Endothelial cell of umbilical vein (primary cell): Measurements from ENCODE around the gene ABI3. TPM values are rescaled to one million over a fixed set of nuclear protein-coding genes. Genes with fewer than 3 reads are reported as not detected.
A peak's percentile ranks its signal among the peaks of the same experiment; 100 is the strongest.

ENCODE experiments used
- BruUV-seq: library from RNA; stranded (reverse); fragments of 400-500 nt; replicated peaks from 2 replicates; lab custom pipeline; 2021; lab: Mats Ljungman, UMichigan
- CTCF ChIA-PET: fragments of 300-600, 350-600 bp; sonication (Branson Sonifier 250); formaldehyde crosslinking; loops from one replicate; lab custom pipeline; 2021; ENCODE audit warnings: antibody characterized with exemption, inconsistent platforms; lab: Charles Lee
- POLR2A ChIA-PET: fragments of 300-600, 350-600 bp; sonication (Branson Sonifier 250); formaldehyde crosslinking; loops from one replicate; lab custom pipeline; 2021; ENCODE audit warnings: antibody characterized with exemption, inconsistent platforms; lab: Charles Lee
- DNase-seq: peaks from one replicate; pipeline ENCODE4 v3.0.0-alpha.2; 2011; ENCODE audit warnings: low read depth, low spot score
- FAIRE-seq: peaks from 2 replicates; lab custom pipeline; 2011; peaks lifted over from hg19 to GRCh38; lab: Jason Lieb, UNC
- H2AFZ ChIP-seq: 2 replicates; pipeline ENCODE4 v1.6.0; 2012; ENCODE audit warnings: low read depth, low read length, control low read depth, inconsistent platforms
- H3K27ac ChIP-seq: 2 replicates; pipeline ENCODE4 v1.5.1; 2011; ENCODE audit warnings: low read depth, mild to moderate bottlenecking, control low read depth, low read length, moderate library complexity; ENCODE audit not compliant: insufficient read depth
- H3K27me3 ChIP-seq, 2 experiments: 2 replicates each; pipeline versions ENCODE4 v1.6.0 to v1.6.1; 2011; ENCODE audit warnings: low read length in 2 of 2, mixed read lengths in 1 of 2; ENCODE audit not compliant: control insufficient read depth in 2 of 2, insufficient read depth in 2 of 2
- H3K36me3 ChIP-seq, 2 experiments: 2 replicates in 1 of 2; 3 replicates in 1 of 2; pipeline ENCODE4 v1.5.1; 2011; ENCODE audit warnings: low read length in 2 of 2, mild to moderate bottlenecking in 1 of 2, moderate library complexity in 1 of 2; ENCODE audit not compliant: control insufficient read depth in 2 of 2, insufficient read depth in 2 of 2; ENCODE audit errors: extremely low read depth in 1 of 2
- H3K4me1 ChIP-seq: 3 replicates; pipeline ENCODE4 v1.5.1; 2011; ENCODE audit warnings: mild to moderate bottlenecking, low read length; ENCODE audit not compliant: control insufficient read depth, insufficient read depth; ENCODE audit errors: extremely low read depth
- H3K4me2 ChIP-seq: 2 replicates; pipeline ENCODE4 v1.6.1; 2011; ENCODE audit warnings: low read length, control low read depth, mixed read lengths; ENCODE audit not compliant: insufficient read depth
- H3K4me3 ChIP-seq, 3 experiments: fragments of 200-600 bp in 1 of 3; sonication (generic), shearing (Covaris generic) in 1 of 3; replicated peaks in 1 of 3; 2 replicates each; pipeline ENCODE4 v1.5.1; 2011 to 2016; ENCODE audit warnings: control low read depth in 3 of 3, low read length in 3 of 3, mild to moderate bottlenecking in 2 of 3, inconsistent platforms in 1 of 3, low read depth in 1 of 3, moderate library complexity in 1 of 3; ENCODE audit not compliant: insufficient read depth in 1 of 3
- H3K79me2 ChIP-seq: 2 replicates; pipeline ENCODE4 v1.6.0; 2012; ENCODE audit warnings: low read length, inconsistent platforms; ENCODE audit not compliant: control insufficient read depth, insufficient read depth
- H3K9ac ChIP-seq: replicated peaks from 2 replicates; pipeline ENCODE3; 2011; ENCODE audit warnings: low read length, control low read depth; ENCODE audit not compliant: insufficient read depth; ENCODE audit errors: extremely low read depth
- H3K9me1 ChIP-seq: replicated peaks from 3 replicates; pipeline ENCODE4 v1.6.0; 2011; ENCODE audit warnings: mild to moderate bottlenecking, low read length; ENCODE audit not compliant: control insufficient read depth, insufficient read depth; ENCODE audit errors: extremely low read depth
- H3K9me3 ChIP-seq: replicated peaks from 2 replicates; pipeline ENCODE4 v1.5.1; 2012; ENCODE audit warnings: low read length, inconsistent platforms; ENCODE audit not compliant: control insufficient read depth, insufficient read depth
- H4K20me1 ChIP-seq: replicated peaks from 2 replicates; pipeline ENCODE3; 2011; ENCODE audit warnings: mild to moderate bottlenecking, low read length; ENCODE audit not compliant: control insufficient read depth, insufficient read depth; ENCODE audit errors: extremely low read depth
- EZH2 ChIP-seq: IDR thresholded peaks from 2 replicates; pipeline ENCODE4 v1.6.1; 2012; ENCODE audit warnings: borderline replicate concordance, low read depth, mild to moderate bottlenecking, moderate library complexity, low read length, inconsistent platforms; ENCODE audit not compliant: severe bottlenecking
- FOS ChIP-seq: IDR thresholded peaks from 2 replicates; pipeline ENCODE4 v1.6.1; 2011; ENCODE audit warnings: mild to moderate bottlenecking, low read length, moderate library complexity, borderline replicate concordance; ENCODE audit not compliant: insufficient read depth
- GATA2 ChIP-seq: IDR thresholded peaks from 2 replicates; pipeline ENCODE4 v1.7.0; 2011; ENCODE audit warnings: low read depth, mild to moderate bottlenecking, moderate library complexity, mixed read lengths, low read length; ENCODE audit not compliant: insufficient read length, insufficient read depth
- JUN ChIP-seq: IDR thresholded peaks from 2 replicates; pipeline ENCODE4 v1.6.1; 2011; ENCODE audit warnings: borderline replicate concordance, low read depth; ENCODE audit not compliant: insufficient read length, insufficient read depth
- MYC ChIP-seq: IDR thresholded peaks from one replicate; pipeline ENCODE4 v1.6.1; 2011; ENCODE audit warnings: mild to moderate bottlenecking, low read depth, low read length
- POLR2A ChIP-seq: IDR thresholded peaks from 2 replicates; pipeline ENCODE4 v1.6.1; 2012; ENCODE audit warnings: low read depth, mild to moderate bottlenecking, control low read depth, low read length
- POLR2AphosphoS5 ChIP-seq: IDR thresholded peaks from 2 replicates; pipeline ENCODE4 v1.6.1; 2012; ENCODE audit warnings: low read depth, mild to moderate bottlenecking, control low read depth, low read length, moderate library complexity; ENCODE audit not compliant: insufficient read depth
- dilution Hi-C: fragments of 300-500 bp; cut with MboI; formaldehyde crosslinking; loops from one replicate; pipeline ENCODE4 v1.15.0; 2019; ENCODE audit warnings: low sequenced_read_pairs; ENCODE audit not compliant: extremely low pct_ligation_motif_present
- intact Hi-C: fragments of 100-400 bp; cut with micrococcal nuclease; formaldehyde crosslinking; loops from one replicate; pipeline ENCODE4 v1.10.0; 2022
- polyA plus RNA-seq, 4 experiments: library from polyadenylated mRNA; depleted of rRNA in 3 of 4; stranded (reverse) in 3 of 4; unstranded in 1 of 4; fragments of >200 nt; gene quantifications; 2 replicates each; pipeline versions ENCODE4 v1.2.1 to v1.2.3, GENCODE V29; 2011 to 2012; ENCODE audit warnings: missing spikeins in 1 of 4
- total RNA-seq: library from RNA; stranded (reverse); gene quantifications from 2 replicates; pipeline ENCODE4 v1.2.3, GENCODE V29; 2021
- TF ChIP-seq, protein P1 (sequence below), 2 donors: IDR thresholded peaks; 1 replicate in 1 of 2; 2 replicates in 1 of 2; pipeline ENCODE4 v1.5.1; 2011; ENCODE audit warnings: low read length in 2 of 2, mild to moderate bottlenecking in 2 of 2, moderate library complexity in 2 of 2, control low read depth in 1 of 2, inconsistent platforms in 1 of 2, low read depth in 1 of 2; ENCODE audit not compliant: insufficient read depth in 1 of 2; ENCODE audit errors: extremely low read depth in 1 of 2
- TF ChIP-seq, protein P2 (sequence below): IDR thresholded peaks from 2 replicates; pipeline ENCODE4 v1.6.1; 2011; ENCODE audit not compliant: insufficient read depth, insufficient read length

Gene ABI3
- total and polyA plus RNA-seq, 2 donors (not counting 3 experiments of a cell fraction or from before 2014, with no cell fraction given) = 35.2 to 35.5 TPM

DNA sequence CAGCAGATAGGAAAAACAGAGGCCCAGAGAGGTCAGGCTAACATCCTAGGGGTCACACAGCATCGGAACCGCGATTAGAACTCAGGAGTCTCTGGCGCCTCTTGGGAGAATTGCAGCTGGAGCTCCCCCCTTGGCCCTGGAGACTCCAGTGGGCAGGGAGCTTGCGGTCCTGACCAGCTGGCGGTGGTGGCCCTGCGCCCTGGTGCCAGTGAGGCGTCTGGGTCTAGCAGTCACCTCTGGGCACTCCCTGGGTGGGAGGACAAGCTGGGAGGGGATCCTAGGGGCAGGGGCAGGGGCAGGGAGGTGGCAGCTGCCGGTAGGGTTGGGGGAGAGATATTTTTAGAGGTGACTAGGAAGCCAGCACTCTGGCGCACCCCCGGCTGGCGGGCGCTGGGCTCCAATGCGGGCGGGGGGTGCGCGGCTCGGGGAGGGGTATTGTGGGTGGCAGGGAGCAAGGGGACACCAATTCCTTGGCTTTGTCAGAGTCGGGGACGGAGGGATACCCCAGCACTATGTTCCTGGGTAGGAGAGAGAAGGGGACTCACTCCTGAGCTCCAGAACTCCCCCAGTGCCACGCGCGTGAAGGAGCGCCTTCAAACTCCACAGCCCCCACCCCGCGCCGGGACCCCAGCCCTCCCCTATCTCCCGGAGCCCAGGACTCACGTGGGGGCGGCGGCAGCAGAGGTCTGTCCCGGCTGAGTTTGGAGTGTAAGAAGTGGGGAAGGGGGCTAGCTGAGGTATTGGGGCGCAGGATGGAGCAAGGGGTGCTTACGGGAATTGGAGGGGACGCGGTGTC lies 19.5 kb downstream of the ABI3 start:
- intact Hi-C loops = loop anchor here (1.0 to 5.0 kb wide), 4 partner anchors 31 to 193 kb away; no protein-coding TSS in a partner anchor
- H3K9me1 ChIP-seq = no peaks in the 10 kb centered on the region
- no peaks in the 10 kb centered on the region for H3K9me3 ChIP-seq
- H3K4me1 ChIP-seq = peaks cover 10% of the 10 kb centered on the region
- H3K36me3 ChIP-seq = no peaks in the 10 kb centered on the region
- H2AFZ ChIP-seq = peak overlapping the region; percentile 80
- H3K27ac ChIP-seq = no peak overlapping the region
- no peak for DNase-seq
- no peak for TF ChIP-seq POLR2A
- no peak for TF ChIP-seq MYC
- TF ChIP-seq, protein P1, sequence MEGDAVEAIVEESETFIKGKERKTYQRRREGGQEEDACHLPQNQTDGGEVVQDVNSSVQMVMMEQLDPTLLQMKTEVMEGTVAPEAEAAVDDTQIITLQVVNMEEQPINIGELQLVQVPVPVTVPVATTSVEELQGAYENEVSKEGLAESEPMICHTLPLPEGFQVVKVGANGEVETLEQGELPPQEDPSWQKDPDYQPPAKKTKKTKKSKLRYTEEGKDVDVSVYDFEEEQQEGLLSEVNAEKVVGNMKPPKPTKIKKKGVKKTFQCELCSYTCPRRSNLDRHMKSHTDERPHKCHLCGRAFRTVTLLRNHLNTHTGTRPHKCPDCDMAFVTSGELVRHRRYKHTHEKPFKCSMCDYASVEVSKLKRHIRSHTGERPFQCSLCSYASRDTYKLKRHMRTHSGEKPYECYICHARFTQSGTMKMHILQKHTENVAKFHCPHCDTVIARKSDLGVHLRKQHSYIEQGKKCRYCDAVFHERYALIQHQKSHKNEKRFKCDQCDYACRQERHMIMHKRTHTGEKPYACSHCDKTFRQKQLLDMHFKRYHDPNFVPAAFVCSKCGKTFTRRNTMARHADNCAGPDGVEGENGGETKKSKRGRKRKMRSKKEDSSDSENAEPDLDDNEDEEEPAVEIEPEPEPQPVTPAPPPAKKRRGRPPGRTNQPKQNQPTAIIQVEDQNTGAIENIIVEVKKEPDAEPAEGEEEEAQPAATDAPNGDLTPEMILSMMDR (IDR thresholded peaks at IDR 0.05; ENCODE audit: extremely low read depth in 1 of 2, insufficient read depth in 1 of 2, low read depth in 1 of 2, low read length in 2 of 2) = no peak
- TF ChIP-seq GATA2 = no peak
- no peak for TF ChIP-seq POLR2AphosphoS5
- TF ChIP-seq FOS = no peak
- TF ChIP-seq JUN = no peak
- TF ChIP-seq, protein P2, sequence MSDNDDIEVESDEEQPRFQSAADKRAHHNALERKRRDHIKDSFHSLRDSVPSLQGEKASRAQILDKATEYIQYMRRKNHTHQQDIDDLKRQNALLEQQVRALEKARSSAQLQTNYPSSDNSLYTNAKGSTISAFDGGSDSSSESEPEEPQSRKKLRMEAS = no peak
- no peak for TF ChIP-seq EZH2
- no peaks in the 10 kb centered on the region for H3K79me2 ChIP-seq
- H3K4me3 ChIP-seq = peak overlapping the region; percentile 32 to 60 (median 42)
- peaks cover 6 to 10% of the 10 kb centered on the region in 2 experiments for H3K27me3 ChIP-seq
- peak overlapping the region; percentile 64 for H3K4me2 ChIP-seq
- ChIA-PET POLR2A (no interaction called here), CTCF (interaction anchor here (1.0 to 13.3 kb wide), 8 partner anchors 13 to 67 kb away, joined by 3 to 212 read pairs (median 10); partner anchors contain the start of genes ABI3 and GNGT2)
- no peak for FAIRE-seq
- no peaks in the 10 kb centered on the region for H4K20me1 ChIP-seq
- no peak overlapping the region for H3K9ac ChIP-seq
- dilution Hi-C loops = no loop called here
- no TSS peak for BruUV-seq
